Trophoblast cell (in vitro differentiated cells and primary cell): ENCODE results near the gene SHC1.

ENCODE experiments used
- DNase-seq, 2 donors: peaks; one replicate each; pipeline ENCODE4 v3.0.0-alpha.2; 2016
- H2AFZ ChIP-seq: 2 replicates; pipeline ENCODE4 v1.6.1; 2013; ENCODE audit warnings: low read length, moderate library complexity, mild to moderate bottlenecking; ENCODE audit not compliant: insufficient read depth, poor library complexity
- H2AK5ac ChIP-seq: 2 replicates; pipeline ENCODE4 v1.6.1; 2013; ENCODE audit warnings: mild to moderate bottlenecking, low read length
- H2BK120ac ChIP-seq: 2 replicates; pipeline ENCODE4 v1.6.1; 2013; ENCODE audit warnings: low read length, mild to moderate bottlenecking, moderate library complexity; ENCODE audit not compliant: insufficient read depth, poor library complexity
- H2BK12ac ChIP-seq: 2 replicates; pipeline ENCODE4 v1.6.1; 2013; ENCODE audit warnings: mild to moderate bottlenecking, low read length, moderate library complexity
- H2BK5ac ChIP-seq: 2 replicates; pipeline ENCODE4 v1.6.1; 2013; ENCODE audit warnings: low read length, low read depth, moderate library complexity, mild to moderate bottlenecking; ENCODE audit not compliant: poor library complexity
- H3K14ac ChIP-seq: 2 replicates; pipeline ENCODE4 v1.6.1; 2013; ENCODE audit warnings: mild to moderate bottlenecking, low read length
- H3K18ac ChIP-seq: 2 replicates; pipeline ENCODE4 v1.6.1; 2013; ENCODE audit warnings: mild to moderate bottlenecking, low read length
- H3K23ac ChIP-seq: 2 replicates; pipeline ENCODE4 v1.6.1; 2013; ENCODE audit warnings: low read length
- H3K27ac ChIP-seq: 2 replicates; pipeline ENCODE4 v1.5.1; 2013; ENCODE audit warnings: low read depth, mild to moderate bottlenecking, inconsistent platforms, low read length, moderate library complexity
- H3K27me3 ChIP-seq: 2 replicates; pipeline ENCODE4 v1.6.1; 2013; ENCODE audit warnings: inconsistent platforms, mild to moderate bottlenecking, low read length, moderate library complexity; ENCODE audit not compliant: insufficient read depth
- H3K36me3 ChIP-seq, 2 experiments: 1 replicate in 1 of 2; 2 replicates in 1 of 2; pipeline ENCODE4 v1.6.1; 2013; ENCODE audit warnings: low read length in 2 of 2, mild to moderate bottlenecking in 2 of 2, moderate library complexity in 1 of 2; ENCODE audit not compliant: insufficient read depth in 2 of 2, control insufficient read depth in 1 of 2
- H3K4ac ChIP-seq: 2 replicates; pipeline ENCODE4 v1.6.1; 2013; ENCODE audit warnings: low read depth, mild to moderate bottlenecking, low read length, moderate library complexity
- H3K4me1 ChIP-seq, 2 experiments: 1 replicate in 1 of 2; 2 replicates in 1 of 2; pipeline ENCODE4 v1.6.1; 2013; ENCODE audit warnings: low read length in 2 of 2, mild to moderate bottlenecking in 2 of 2, moderate library complexity in 1 of 2; ENCODE audit not compliant: insufficient read depth in 2 of 2, control insufficient read depth in 1 of 2
- H3K4me2 ChIP-seq: 2 replicates; pipeline ENCODE4 v1.6.1; 2013; ENCODE audit warnings: inconsistent platforms, mild to moderate bottlenecking, low read length, moderate library complexity
- H3K4me3 ChIP-seq: 2 replicates; pipeline ENCODE4 v1.5.1; 2013; ENCODE audit warnings: mild to moderate bottlenecking, low read depth, low read length, inconsistent platforms
- H3K79me1 ChIP-seq: one replicate; pipeline ENCODE4 v1.6.1; 2013; ENCODE audit warnings: low read length
- H3K79me2 ChIP-seq: 2 replicates; pipeline ENCODE4 v1.6.1; 2013; ENCODE audit warnings: low read length, mild to moderate bottlenecking; ENCODE audit not compliant: control insufficient read depth, insufficient read depth, poor library complexity
- H3K9ac ChIP-seq: 2 replicates; pipeline ENCODE4 v1.6.1; 2013; ENCODE audit warnings: mild to moderate bottlenecking, low read length
- H3K9me3 ChIP-seq: 2 replicates; pipeline ENCODE4 v1.6.1; 2013; ENCODE audit warnings: low read depth, mild to moderate bottlenecking, control low read depth, inconsistent platforms, low read length; ENCODE audit not compliant: insufficient read depth
- H4K12ac ChIP-seq: 2 replicates; pipeline ENCODE4 v1.6.1; 2013; ENCODE audit warnings: low read depth, mild to moderate bottlenecking, low read length, moderate library complexity
- H4K8ac ChIP-seq: 2 replicates; pipeline ENCODE4 v1.6.1; 2013; ENCODE audit warnings: low read depth, mild to moderate bottlenecking, low read length, moderate library complexity
- H4K91ac ChIP-seq: one replicate; pipeline ENCODE4 v1.6.1; 2013; ENCODE audit warnings: low read depth, mild to moderate bottlenecking, low read length, moderate library complexity
- WGBS: extraction: QIAGEN DNeasy Blood & Tissue Kit; methylation state at CpG from one replicate; pipeline ENCODE4 v1.1.7; 2013; ENCODE audit warnings: missing lambda C conversion rate; ENCODE audit not compliant: insufficient read length, insufficient coverage; ENCODE audit errors: extremely low coverage; 5-methylcytosine and 5-hydroxymethylcytosine counted together

The SHC1 gene

GRCh38 chr1:154955039-154955717 lies 15.4 kb downstream of the SHC1 start:
- H3K14ac ChIP-seq: no peak overlapping the region
- peak overlapping the region; percentile 99 for H3K4me2 ChIP-seq
- no peak overlapping the region for H2BK5ac ChIP-seq
- no peak overlapping the region for H4K12ac ChIP-seq
- no peaks in the 10 kb centered on the region for H3K79me2 ChIP-seq
- no peak overlapping the region for H2AK5ac ChIP-seq
- H2BK12ac ChIP-seq: no peak overlapping the region
- H3K23ac ChIP-seq: no peak overlapping the region
- no peak overlapping the region for H2AFZ ChIP-seq
- WGBS: no CpG with 5 or more reads among the region's 4 CpGs
- H4K8ac ChIP-seq: no peak overlapping the region
- DNase-seq: peak; percentile 32 to 72
- peak overlapping the region; percentile 42 for H3K9ac ChIP-seq
- H3K36me3 ChIP-seq: peaks cover 18 to 27% of the 10 kb centered on the region in 2 experiments
- no peaks in the 10 kb centered on the region for H3K27me3 ChIP-seq
- no peak overlapping the region for H3K4me3 ChIP-seq
- no peak overlapping the region for H3K18ac ChIP-seq
- no peak overlapping the region for H2BK120ac ChIP-seq
- no peak overlapping the region for H3K4ac ChIP-seq
- H3K27ac ChIP-seq: peak overlapping the region; percentile 61
- H3K4me1 ChIP-seq: peaks cover 11 to 18% of the 10 kb centered on the region in 2 experiments
- H3K9me3 ChIP-seq: no peaks in the 10 kb centered on the region
- H4K91ac ChIP-seq: no peak overlapping the region
- peaks cover 2% of the 10 kb centered on the region for H3K79me1 ChIP-seq

GRCh38 chr1:154954541-154954940 lies 16.0 kb downstream of the SHC1 start:
- H3K4me2 ChIP-seq: no peak overlapping the region
- H3K4ac ChIP-seq: no peak overlapping the region
- H4K12ac ChIP-seq: no peak overlapping the region
- no peak overlapping the region for H3K18ac ChIP-seq
- H4K8ac ChIP-seq: no peak overlapping the region
- H3K27ac ChIP-seq: no peak overlapping the region
- H4K91ac ChIP-seq: no peak overlapping the region
- H3K36me3 ChIP-seq: peaks cover 17 to 24% of the 10 kb centered on the region in 2 experiments
- no peak overlapping the region for H2BK12ac ChIP-seq
- H2BK120ac ChIP-seq: no peak overlapping the region
- H3K14ac ChIP-seq: no peak overlapping the region
- H3K9me3 ChIP-seq: no peaks in the 10 kb centered on the region
- H3K27me3 ChIP-seq: no peaks in the 10 kb centered on the region
- peaks cover 2% of the 10 kb centered on the region for H3K79me1 ChIP-seq
- no peak for DNase-seq
- WGBS: no CpG with 5 or more reads among the region's 3 CpGs
- H3K4me1 ChIP-seq: peaks cover 11 to 18% of the 10 kb centered on the region in 2 experiments
- H2BK5ac ChIP-seq: no peak overlapping the region
- H2AFZ ChIP-seq: no peak overlapping the region
- H3K79me2 ChIP-seq: no peaks in the 10 kb centered on the region
- H3K4me3 ChIP-seq: no peak overlapping the region
- H3K9ac ChIP-seq: no peak overlapping the region
- no peak overlapping the region for H3K23ac ChIP-seq
- H2AK5ac ChIP-seq: no peak overlapping the region

- Histone ChIP-seq H4K8ac (no peak overlapping the region), H3K27me3 (no peaks in the 10 kb centered on the region), H3K79me1 (peaks cover 2% of the 10 kb centered on the region), H3K18ac (no peak overlapping the region), H2BK12ac (no peak overlapping the region), H3K4ac (no peak overlapping the region), H4K91ac (no peak overlapping the region), H2AK5ac (no peak overlapping the region), H4K12ac (no peak overlapping the region), H3K9ac (no peak overlapping the region), H3K79me2 (no peaks in the 10 kb centered on the region), H3K4me3 (no peak overlapping the region), H3K27ac (no peak overlapping the region), H3K9me3 (no peaks in the 10 kb centered on the region), H2AFZ (no peak overlapping the region), H3K36me3 (peaks cover 7 to 15% of the 10 kb centered on the region in 2 experiments), H2BK5ac (no peak overlapping the region), H3K4me1 (peaks cover 11 to 18% of the 10 kb centered on the region in 2 experiments), H2BK120ac (no peak overlapping the region), H3K14ac (no peak overlapping the region), H3K23ac (no peak overlapping the region), H3K4me2 (no peak overlapping the region)
- WGBS: no CpG with 5 or more reads among the region's 2 CpGs
- no peak for DNase-seq
Measured at GRCh38 chr1:154953611-154954038, 16.9 kb downstream of the SHC1 start.

GRCh38 chr1:154952664-154953063 lies 17.9 kb downstream of the SHC1 start:
- no peak overlapping the region for H2AFZ ChIP-seq
- H2BK12ac ChIP-seq: no peak overlapping the region
- no peak overlapping the region for H3K4me3 ChIP-seq
- H3K79me1 ChIP-seq: peaks cover 2% of the 10 kb centered on the region
- no peak overlapping the region for H3K27ac ChIP-seq
- no peak overlapping the region for H2BK120ac ChIP-seq
- no peak overlapping the region for H4K8ac ChIP-seq
- no peak overlapping the region for H3K23ac ChIP-seq
- H4K91ac ChIP-seq: no peak overlapping the region
- WGBS: no CpG with 5 or more reads among the region's 6 CpGs
- H3K36me3 ChIP-seq: peaks cover 13 to 16% of the 10 kb centered on the region in 2 experiments
- no peak overlapping the region for H3K18ac ChIP-seq
- no peak overlapping the region for H3K14ac ChIP-seq
- no peak for DNase-seq
- H3K9ac ChIP-seq: no peak overlapping the region
- H3K9me3 ChIP-seq: no peaks in the 10 kb centered on the region
- no peak overlapping the region for H4K12ac ChIP-seq
- peaks cover 11 to 18% of the 10 kb centered on the region in 2 experiments for H3K4me1 ChIP-seq
- no peak overlapping the region for H3K4me2 ChIP-seq
- no peaks in the 10 kb centered on the region for H3K27me3 ChIP-seq
- H2BK5ac ChIP-seq: no peak overlapping the region
- H2AK5ac ChIP-seq: no peak overlapping the region
- H3K4ac ChIP-seq: no peak overlapping the region
- H3K79me2 ChIP-seq: no peaks in the 10 kb centered on the region
